Measurements from ENCODE around the gene GMEB2.
"Not testable (repeated sequence)": the region's sequence is repeated elsewhere in the genome, so short reads cannot be mapped to it uniquely, and the experiment has no call there.

The GMEB2 gene

GRCh38 chr20:63657260-63657936, 30.5 kb upstream of the GMEB2 start:
- DNase-seq, result no peak

- no peak for DNase-seq
Measured at GRCh38 chr20:63656451-63656850, 29.6 kb upstream of the GMEB2 start.

GRCh38 chr20:63655249-63655648, 28.3 kb upstream of the GMEB2 start:
- no peak for DNase-seq

GRCh38 chr20:63653974-63654668, 27.2 kb upstream of the GMEB2 start:
- DNase-seq, result no peak

- no peak for DNase-seq
Measured at GRCh38 chr20:63653041-63653973, 26.4 kb upstream of the GMEB2 start, which contains the start of gene STMN3. TSS of gene STMN3 (minus strand) at chr20:63653424. CDS start at chr20:63653345, 79 bp downstream.

GRCh38 chr20:63652192-63652980, 25.5 kb upstream of the GMEB2 start:
- DNase-seq, result no peak

GRCh38 chr20:63651942-63652191, 25.0 kb upstream of the GMEB2 start:
- DNase-seq, result no peak

- not testable (repeated sequence) for DNase-seq
Measured at GRCh38 chr20:63650486-63650885, 23.6 kb upstream of the GMEB2 start.

GRCh38 chr20:63648895-63649589, 22.1 kb upstream of the GMEB2 start:
- no peak for DNase-seq

GRCh38 chr20:63648190-63648589, 21.3 kb upstream of the GMEB2 start:
- DNase-seq, result no peak

GRCh38 chr20:63645218-63645617, 18.3 kb upstream of the GMEB2 start:
- DNase-seq, result no peak

- no peak for DNase-seq
Measured at GRCh38 chr20:63643946-63644345, 17.0 kb upstream of the GMEB2 start.

- no peak for DNase-seq
Measured at GRCh38 chr20:63643499-63643898, 16.6 kb upstream of the GMEB2 start.

GRCh38 chr20:63642527-63643247, 15.8 kb upstream of the GMEB2 start:
- no peak for DNase-seq

GRCh38 chr20:63641792-63642523, 15.1 kb upstream of the GMEB2 start:
- no peak for DNase-seq

GRCh38 chr20:63641146-63641791, 14.4 kb upstream of the GMEB2 start:
- DNase-seq, result no peak

- not testable (repeated sequence) for DNase-seq
Measured at GRCh38 chr20:63640686-63641085, 13.8 kb upstream of the GMEB2 start.

GRCh38 chr20:63640086-63640485, 13.2 kb upstream of the GMEB2 start:
- no peak for DNase-seq

GRCh38 chr20:63639093-63639975, 12.4 kb upstream of the GMEB2 start:
- DNase-seq, result no peak
